GM08714 (cell line): ENCODE results near the gene BCAR1.
"Not testable (repeated sequence)": the region's sequence is repeated elsewhere in the genome, so short reads cannot be mapped to it uniquely, and the experiment has no call there.

ENCODE experiments used
- H3K4me3 ChIP-seq: fragments of 200-500 bp; sonication (Bioruptor generic); 2 replicates; pipeline ENCODE4 v1.5.1; 2014; ENCODE audit warnings: mild to moderate bottlenecking, low read length, inconsistent platforms
- ZNF274 ChIP-seq: IDR thresholded peaks from 2 replicates; pipeline ENCODE4 v1.6.1; 2012; ENCODE audit warnings: mild to moderate bottlenecking, low read depth, low read length

The BCAR1 gene

GRCh38 chr16:75234856-75235696, 16.3 kb downstream of the BCAR1 start:
- no peak for TF ChIP-seq ZNF274
- no peak overlapping the region for H3K4me3 ChIP-seq

- no peak for TF ChIP-seq ZNF274
- no peak overlapping the region for H3K4me3 ChIP-seq
These were observed 17.8 kb downstream of the BCAR1 start for GRCh38 chr16:75233611-75233938.

GRCh38 chr16:75231570-75231969, 19.9 kb downstream of the BCAR1 start:
- no peak overlapping the region for H3K4me3 ChIP-seq
- TF ChIP-seq ZNF274: no peak

GRCh38 chr16:75230471-75231110, 20.8 kb downstream of the BCAR1 start:
- no peak overlapping the region for H3K4me3 ChIP-seq
- no peak for TF ChIP-seq ZNF274

GRCh38 chr16:75229172-75230031, 22.0 kb downstream of the BCAR1 start:
- no peak for TF ChIP-seq ZNF274
- H3K4me3 ChIP-seq: no peak overlapping the region

- no peak overlapping the region for H3K4me3 ChIP-seq
- no peak for TF ChIP-seq ZNF274
These were observed 23.1 kb downstream of the BCAR1 start for GRCh38 chr16:75228143-75228976.

GRCh38 chr16:75227361-75228142, 23.9 kb downstream of the BCAR1 start:
- no peak for TF ChIP-seq ZNF274
- no peak overlapping the region for H3K4me3 ChIP-seq

- no peak for TF ChIP-seq ZNF274
These were observed 24.7 kb downstream of the BCAR1 start for GRCh38 chr16:75226550-75227360.

GRCh38 chr16:75225678-75226515, 25.5 kb downstream of the BCAR1 start:
- H3K4me3 ChIP-seq: no peak overlapping the region
- TF ChIP-seq ZNF274: no peak

More at GRCh38 chr16:75226550-75227360, 24.7 kb downstream of the BCAR1 start:
- no peak overlapping the region for H3K4me3 ChIP-seq

GRCh38 chr16:75225092-75225491, 26.3 kb downstream of the BCAR1 start:
- H3K4me3 ChIP-seq: no peak overlapping the region
- TF ChIP-seq ZNF274: no peak

GRCh38 chr16:75224306-75225082, 26.9 kb downstream of the BCAR1 start:
- no peak overlapping the region for H3K4me3 ChIP-seq
- TF ChIP-seq ZNF274: no peak

GRCh38 chr16:75223129-75223528, 28.3 kb downstream of the BCAR1 start:
- not testable (repeated sequence) for H3K4me3 ChIP-seq
